PFSK-1 (cell line): ENCODE measurements around the gene CISH.

ENCODE experiments used
- REST ChIP-seq, 2 experiments: IDR thresholded peaks; 2 replicates each; pipeline versions ENCODE4 v1.6.1 to v1.8.0; 2011 to 2012; ENCODE audit warnings: low read depth in 2 of 2, low read length in 2 of 2, control low read depth in 1 of 2, inconsistent platforms in 1 of 2, mild to moderate bottlenecking in 1 of 2, moderate library complexity in 1 of 2; ENCODE audit not compliant: insufficient read depth in 1 of 2
- SIN3A ChIP-seq: IDR thresholded peaks from 2 replicates; pipeline ENCODE4 v1.6.1; 2012; ENCODE audit warnings: mild to moderate bottlenecking, low read length, moderate library complexity, borderline replicate concordance; ENCODE audit not compliant: insufficient read depth

- no peak for TF ChIP-seq SIN3A
- TF ChIP-seq REST (IDR thresholded peaks at IDR 0.05; ENCODE audit: insufficient read depth in 1 of 2, low read depth in 2 of 2, low read length in 2 of 2): no peak
These were observed 30.8 kb upstream of the CISH start for GRCh38 chr3:50642382-50642781.
